HEK293T (cell line): Measurements from ENCODE around the gene COL9A3.

ENCODE experiments used
- BHLHE40 ChIP-seq: fragments of 450-650 bp; IDR thresholded peaks from 2 replicates; pipeline ENCODE4 v1.6.1; 2016; ENCODE audit warnings: mild to moderate bottlenecking, moderate library complexity, borderline replicate concordance
- ELF4 ChIP-seq: fragments of 450-650 bp; IDR thresholded peaks from 2 replicates; pipeline ENCODE4 v1.6.1; 2017; ENCODE audit warnings: antibody characterized with exemption
- FOXA1 ChIP-seq: fragments of 450-650 bp; IDR thresholded peaks from 2 replicates; pipeline ENCODE4 v1.6.1; 2016; ENCODE audit warnings: mild to moderate bottlenecking
- FOXM1 ChIP-seq: fragments of 450-650 bp; IDR thresholded peaks from 2 replicates; pipeline ENCODE4 v1.6.1; 2017; ENCODE audit warnings: mild to moderate bottlenecking, borderline replicate concordance
- NFRKB ChIP-seq: fragments of 450-650 bp; IDR thresholded peaks from 2 replicates; pipeline ENCODE4 v1.6.1; 2016; ENCODE audit warnings: mild to moderate bottlenecking, moderate library complexity
- PKNOX1 ChIP-seq: fragments of 450-650 bp; IDR thresholded peaks from 2 replicates; pipeline ENCODE4 v1.6.1; 2016
- SP1 ChIP-seq: fragments of 450-650 bp; IDR thresholded peaks from 2 replicates; pipeline ENCODE4 v1.6.1; 2017
- TARDBP ChIP-seq: fragments of 450-650 bp; IDR thresholded peaks from 2 replicates; pipeline ENCODE4 v1.6.1; 2016
- ZNF384 ChIP-seq: fragments of 450-650 bp; IDR thresholded peaks from 2 replicates; pipeline ENCODE4 v1.6.1; 2016

- TF ChIP-seq NFRKB: no peak
- TF ChIP-seq FOXA1: no peak
- TF ChIP-seq PKNOX1: no peak
- TF ChIP-seq ZNF384: no peak
- TF ChIP-seq ELF4: no peak
- TF ChIP-seq BHLHE40: no peak
- no peak for TF ChIP-seq FOXM1
- TF ChIP-seq TARDBP: no peak
- TF ChIP-seq SP1: no peak
Observed at GRCh38 chr20:62828051-62828450, 11.2 kb downstream of the COL9A3 start.
